Thyroid gland (tissue), 4 donors: Measurements from ENCODE around the gene LEMD1. TPM values are rescaled to one million over a fixed set of nuclear protein-coding genes. Genes with fewer than 3 reads are reported as not detected.

Experiments used
- DNase-seq, 2 donors: peaks; one replicate each; pipeline ENCODE4 v3.0.0-alpha.2; 2019
- H3K27ac ChIP-seq, 3 donors: fragments of 200-600 bp; sonication (generic); 1 replicate in 2 of 3; 2 replicates in 1 of 3; pipeline ENCODE4 v1.5.1; 2016 to 2019; ENCODE audit warnings: mild to moderate bottlenecking in 1 of 3, moderate library complexity in 1 of 3
- H3K27me3 ChIP-seq: fragments of 200-600 bp; sonication (generic); one replicate; pipeline ENCODE4 v1.5.1; 2019
- H3K36me3 ChIP-seq, 2 donors: fragments of 200-600 bp; sonication (generic); one replicate each; pipeline ENCODE4 v1.5.1; 2016 to 2019
- H3K4me1 ChIP-seq, 2 donors: fragments of 200-600 bp; sonication (generic); one replicate each; pipeline ENCODE4 v1.5.1; 2017 to 2019
- H3K4me3 ChIP-seq, 3 donors: fragments of 200-600 bp; sonication (generic); replicated peaks in 1 of 3; 1 replicate in 2 of 3; 2 replicates in 1 of 3; pipeline ENCODE4 v1.5.1; 2016; ENCODE audit warnings: mild to moderate bottlenecking in 1 of 3
- H3K9me3 ChIP-seq: fragments of 200-600 bp; sonication (generic); one replicate; pipeline ENCODE4 v1.5.1; 2017
- CTCF ChIP-seq, 6 experiments: fragments of 200-600 bp in 3 of 6; fragments of 450-650 bp in 3 of 6; sonication (generic) in 3 of 6; IDR thresholded peaks; one replicate each; pipeline ENCODE4 v1.5.1; 2016 to 2019; ENCODE audit warnings: antibody characterized with exemption in 6 of 6, mild to moderate bottlenecking in 2 of 6, inconsistent platforms in 1 of 6, moderate library complexity in 1 of 6
- POLR2A ChIP-seq, 2 donors: fragments of 450-650 bp; IDR thresholded peaks; one replicate each; pipeline ENCODE4 v1.6.1; 2017; ENCODE audit warnings: antibody characterized with exemption in 2 of 2, mild to moderate bottlenecking in 2 of 2, moderate library complexity in 1 of 2
- WGBS, 2 donors: methylation state at CpG; one replicate each; pipeline ENCODE4 v1.1.5; 2017; 5-methylcytosine and 5-hydroxymethylcytosine counted together
- intact Hi-C: fragments of 100-400 bp; cut with DNase I; formaldehyde crosslinking; loops from one replicate; pipeline ENCODE4 v1.15.1; 2023
- total RNA-seq, 4 donors: library from RNA; depleted of rRNA; stranded (reverse); fragments of >200 nt; gene quantifications; one replicate each; pipeline ENCODE4 v1.2.3, GENCODE V29; 2016

Gene LEMD1
- total RNA-seq, 4 donors from 2014 or later, result 0.67 to 7.3 (median 6.0) TPM

- H3K4me3 ChIP-seq, result no peak overlapping the region
- 49 to 64% methylated on average over 4 of the region's 4 CpGs for WGBS, 2 donors
- no peak for DNase-seq
- intact Hi-C loops, result no loop called here
- H3K9me3 ChIP-seq, result no peaks in the 10 kb centered on the region
- TF ChIP-seq POLR2A (IDR thresholded peaks at IDR 0.05) (no peak), CTCF (IDR thresholded peaks at IDR 0.05) (peak in 3 of 6 experiments; percentile 34 to 43 (median 36))
- H3K27ac ChIP-seq, result no peak overlapping the region
- peaks cover 0 to 7% of the 10 kb centered on the region in 2 donors for H3K4me1 ChIP-seq
- no peaks in the 10 kb centered on the region for H3K36me3 ChIP-seq
- no peaks in the 10 kb centered on the region for H3K27me3 ChIP-seq
Observed at GRCh38 chr1:205422993-205423642, 1.3 kb upstream of the LEMD1 start.

- no peak for DNase-seq
- Histone ChIP-seq H3K9me3 (no peaks in the 10 kb centered on the region), H3K4me3 (no peak overlapping the region), H3K27me3 (no peaks in the 10 kb centered on the region), H3K36me3 (no peaks in the 10 kb centered on the region), H3K4me1 (peaks cover 0 to 7% of the 10 kb centered on the region in 2 donors), H3K27ac (peak overlapping the region in 1 of 3 donors; percentile 4)
- 84% methylated on average over 2 of the region's 2 CpGs for WGBS, 2 donors
- no peak for TF ChIP-seq CTCF (IDR thresholded peaks at IDR 0.05)
- no peak for TF ChIP-seq POLR2A (IDR thresholded peaks at IDR 0.05)
- intact Hi-C loops, result no loop called here
Observed at GRCh38 chr1:205420938-205421337, 918 bp downstream of the LEMD1 start.

GRCh38 chr1:205417870-205418635 lies 3.8 kb downstream of the LEMD1 start:
- DNase-seq, result no peak
- no peak for TF ChIP-seq CTCF (IDR thresholded peaks at IDR 0.05)
- TF ChIP-seq POLR2A (IDR thresholded peaks at IDR 0.05), result no peak
- Histone ChIP-seq H3K4me3 (no peak overlapping the region), H3K27ac (no peak overlapping the region), H3K36me3 (no peaks in the 10 kb centered on the region), H3K27me3 (no peaks in the 10 kb centered on the region), H3K9me3 (no peaks in the 10 kb centered on the region), H3K4me1 (peaks cover 0 to 7% of the 10 kb centered on the region in 2 donors)
- intact Hi-C loops, result no loop called here
- WGBS, 2 donors, result 89 to 91% methylated on average over 10 of the region's 10 CpGs

GRCh38 chr1:205416322-205416721 lies 5.5 kb downstream of the LEMD1 start:
- Histone ChIP-seq H3K9me3 (no peaks in the 10 kb centered on the region), H3K27ac (no peak overlapping the region), H3K4me1 (peaks cover 0 to 4% of the 10 kb centered on the region in 2 donors), H3K36me3 (no peaks in the 10 kb centered on the region), H3K4me3 (no peak overlapping the region), H3K27me3 (no peaks in the 10 kb centered on the region)
- DNase-seq, result no peak
- WGBS, 2 donors, result 88 to 90% methylated on average over 2 of the region's 2 CpGs
- TF ChIP-seq CTCF (IDR thresholded peaks at IDR 0.05) (no peak), POLR2A (IDR thresholded peaks at IDR 0.05) (no peak)
- intact Hi-C loops, result no loop called here
